HG02623 (cell line): ENCODE data around the gene GPR141.

ENCODE experiments used
- ATAC-seq: cut with Tn5 transposase; IDR thresholded peaks from one replicate; pipeline ENCODE4 v1.9.1; 2021; ENCODE audit warnings: moderate library complexity; ENCODE audit not compliant: unreplicated experiment

The GPR141 gene

GRCh38 chr7:37730501-37730900 is 46.9 kb downstream of the GPR141 start:
- no peak for ATAC-seq

DNA sequence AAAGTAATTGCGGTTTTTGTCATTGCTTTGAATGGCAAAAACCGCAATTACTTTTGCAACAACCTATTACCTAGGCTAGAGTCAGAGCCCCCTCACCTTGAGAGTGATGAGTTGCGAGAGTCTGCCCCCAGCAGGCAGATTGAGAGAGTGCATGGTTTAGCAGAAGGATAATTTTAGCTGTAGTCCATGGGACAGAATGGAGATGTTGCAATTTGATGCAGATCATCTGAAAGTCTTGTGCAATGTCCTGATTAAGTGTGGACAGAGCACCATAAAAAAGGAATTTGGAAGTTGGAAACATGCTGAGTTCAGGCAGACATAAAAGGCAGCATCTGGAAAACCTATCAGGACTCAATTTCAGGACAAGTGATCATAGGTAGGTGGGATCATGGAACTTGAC is 48.7 kb downstream of the GPR141 start:
- no peak for ATAC-seq

DNA sequence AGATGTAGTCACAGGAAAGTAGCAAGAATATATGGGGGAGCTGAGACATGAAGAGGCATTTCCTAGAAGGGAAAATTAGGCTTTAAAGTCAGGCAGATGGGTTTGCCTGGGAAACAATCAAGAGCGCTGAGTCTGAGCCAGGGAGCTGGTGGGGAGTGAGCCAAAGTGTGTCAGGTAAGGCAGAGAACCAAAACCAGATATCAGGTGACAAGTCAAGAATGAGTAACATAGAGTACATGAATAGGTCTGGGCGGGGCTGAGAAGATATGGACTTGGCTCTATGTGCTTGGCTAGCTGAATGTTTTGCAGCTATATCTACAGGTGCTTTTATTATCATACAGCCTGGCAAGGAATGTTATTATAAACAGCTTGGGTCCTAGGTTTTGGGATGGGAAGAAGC is 49.3 kb downstream of the GPR141 start:
- ATAC-seq: no peak

DNA sequence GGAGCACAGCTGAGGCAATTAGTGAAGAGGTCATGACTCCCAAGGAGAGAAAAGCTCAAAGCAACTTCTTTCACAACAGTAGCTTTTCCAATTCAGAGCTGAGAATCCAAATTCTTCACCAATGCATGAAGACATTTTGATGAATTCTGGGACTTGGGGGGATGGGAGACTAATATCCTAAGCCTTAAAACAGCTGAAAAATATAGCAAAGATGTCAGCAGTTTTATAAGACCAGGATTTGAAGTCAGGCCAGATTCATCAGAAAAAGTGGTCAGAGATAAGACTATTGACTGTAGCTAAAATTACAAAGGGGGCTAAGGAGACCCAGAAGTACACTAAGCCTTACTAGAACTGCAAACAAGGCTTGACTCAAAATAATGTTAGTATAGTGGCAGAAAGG is 51.6 kb downstream of the GPR141 start:
- ATAC-seq: no peak

GRCh38 chr7:37738321-37738720 is 54.8 kb downstream of the GPR141 start:
- ATAC-seq: no peak

DNA sequence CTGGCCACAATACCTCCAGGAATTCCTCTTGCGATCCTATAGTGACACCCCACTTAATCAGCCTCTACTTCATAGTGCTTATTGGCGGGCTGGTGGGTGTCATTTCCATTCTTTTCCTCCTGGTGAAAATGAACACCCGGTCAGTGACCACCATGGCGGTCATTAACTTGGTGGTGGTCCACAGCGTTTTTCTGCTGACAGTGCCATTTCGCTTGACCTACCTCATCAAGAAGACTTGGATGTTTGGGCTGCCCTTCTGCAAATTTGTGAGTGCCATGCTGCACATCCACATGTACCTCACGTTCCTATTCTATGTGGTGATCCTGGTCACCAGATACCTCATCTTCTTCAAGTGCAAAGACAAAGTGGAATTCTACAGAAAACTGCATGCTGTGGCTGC is 56.8 kb downstream of the GPR141 start:
- ATAC-seq: no peak

DNA sequence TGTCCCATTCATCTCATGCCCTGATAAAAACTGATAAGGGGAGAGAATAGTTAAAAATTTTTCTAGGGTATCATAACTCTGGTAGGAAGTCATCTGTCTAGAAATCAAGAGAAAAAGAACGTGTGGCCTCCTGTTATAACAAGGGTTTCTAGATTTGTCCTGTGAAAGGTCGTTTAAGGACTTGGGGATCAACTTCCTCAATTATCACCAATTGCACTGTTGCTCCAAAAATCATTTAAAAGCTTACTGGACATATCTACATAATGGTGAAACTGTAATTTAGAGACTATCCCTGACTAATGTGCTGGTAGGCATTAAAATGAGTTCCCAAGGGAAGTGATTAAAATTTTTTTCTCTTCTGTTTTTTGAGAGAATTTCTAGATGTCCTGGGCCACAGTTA is 58.2 kb downstream of the GPR141 start:
- no peak for ATAC-seq

- no peak for ATAC-seq
Observed at GRCh38 chr7:37751096-37751495, 67.5 kb downstream of the GPR141 start.

DNA sequence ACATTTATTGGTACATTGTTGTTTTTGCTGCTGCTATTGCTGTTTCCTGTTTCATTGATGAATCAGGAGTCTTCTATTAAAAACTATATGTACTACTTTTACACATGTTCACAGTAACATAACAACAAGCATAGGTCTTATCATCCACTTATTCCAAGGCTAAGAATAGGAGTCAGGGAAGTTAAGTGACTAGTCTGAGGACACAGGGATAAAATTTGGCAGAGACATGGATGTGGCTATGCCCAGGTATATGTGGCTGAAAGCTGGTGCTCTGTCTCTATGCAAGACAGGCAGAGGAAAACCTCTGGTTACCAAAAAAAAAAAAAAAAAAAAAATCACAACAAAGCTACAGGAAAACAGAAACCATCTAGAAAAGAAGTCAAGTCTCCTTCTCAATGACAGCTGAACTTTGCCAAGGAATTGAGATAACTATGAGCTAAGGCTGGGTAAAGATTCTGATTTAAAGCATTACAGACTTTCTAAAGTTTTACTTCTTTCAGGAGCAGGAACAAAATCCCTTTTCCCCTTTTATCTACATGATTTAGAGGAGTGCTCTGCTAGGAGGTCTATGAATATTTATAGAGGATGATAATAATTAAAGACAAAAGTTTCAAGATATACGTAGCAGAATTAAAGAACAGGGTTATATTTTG is 70.0 kb downstream of the GPR141 start:
- ATAC-seq: no peak

- no peak for ATAC-seq
Observed at GRCh38 chr7:37756797-37757551, 73.4 kb downstream of the GPR141 start.

DNA sequence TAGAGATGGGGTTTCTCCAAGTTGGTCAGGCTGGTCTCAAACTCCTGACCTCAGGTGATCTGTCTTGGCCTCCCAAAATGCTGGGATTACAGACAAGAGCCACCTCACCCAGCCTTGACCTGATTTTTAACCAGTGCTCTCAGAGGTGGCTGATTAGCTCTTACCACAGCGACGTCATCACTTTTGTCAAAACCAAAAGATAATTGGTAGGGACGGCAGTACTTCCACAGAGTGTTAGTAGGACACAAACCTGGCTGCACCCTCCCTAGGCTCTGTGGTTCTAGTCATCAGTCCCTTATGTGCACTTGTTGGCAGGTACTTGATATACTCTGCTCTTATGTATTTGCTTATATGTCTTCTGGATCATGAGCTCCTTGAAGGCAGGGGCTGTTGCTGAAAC is 74.0 kb downstream of the GPR141 start:
- ATAC-seq: no peak

DNA sequence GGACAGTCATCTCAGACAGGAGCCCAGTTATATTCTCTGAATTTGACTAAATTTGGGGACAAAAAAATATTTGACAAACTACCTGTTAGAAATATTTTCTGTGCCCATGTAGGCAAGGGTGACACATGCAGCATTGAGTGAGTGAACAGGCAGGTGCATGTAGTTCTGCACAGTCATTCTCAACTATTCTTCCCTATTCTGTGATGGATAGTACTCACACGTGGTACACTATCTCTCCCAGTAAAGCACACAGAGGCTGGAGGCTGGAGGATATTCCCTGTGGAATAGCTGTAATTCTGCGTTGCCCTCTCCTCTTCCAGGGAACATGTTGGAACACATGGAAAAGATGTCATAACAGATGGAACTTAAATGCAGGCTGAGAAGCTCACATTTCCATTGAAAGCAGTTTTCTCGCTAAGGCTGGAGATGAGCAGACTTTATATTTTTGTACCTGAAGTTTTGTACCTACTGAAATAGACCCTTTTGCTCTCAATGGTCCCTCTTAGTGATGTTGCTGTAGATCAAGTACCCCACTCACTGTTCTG is 75.0 kb downstream of the GPR141 start:
- no peak for ATAC-seq

- no peak for ATAC-seq
Observed at GRCh38 chr7:37759526-37759925, 76.0 kb downstream of the GPR141 start.

DNA sequence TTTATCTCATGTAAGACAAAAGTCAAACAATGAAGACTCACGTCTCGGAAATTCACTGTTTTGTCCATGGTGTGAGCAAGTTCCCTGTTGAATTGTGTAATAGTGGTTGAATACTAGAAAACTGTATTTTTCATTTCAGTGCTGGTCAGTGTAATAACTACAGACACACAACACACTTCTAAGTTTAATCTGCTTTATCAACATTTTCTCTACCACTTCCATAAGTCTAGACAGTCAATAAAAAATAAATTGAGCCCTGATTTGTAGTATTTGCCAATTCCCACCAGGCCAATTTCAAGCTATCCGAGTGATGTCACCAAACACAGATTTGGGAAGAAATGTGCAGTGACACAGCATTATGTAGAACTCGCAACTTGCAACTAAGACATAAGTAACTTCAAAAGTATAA is 81.9 kb downstream of the GPR141 start:
- ATAC-seq: no peak

GRCh38 chr7:37765872-37766525 is 82.4 kb downstream of the GPR141 start:
- peak; percentile 91 for ATAC-seq

GRCh38 chr7:37768611-37769010 is 85.0 kb downstream of the GPR141 start:
- ATAC-seq: no peak

- no peak for ATAC-seq
Observed at GRCh38 chr7:37769291-37769690, 85.7 kb downstream of the GPR141 start.

GRCh38 chr7:37769726-37770125 is 86.2 kb downstream of the GPR141 start:
- ATAC-seq: no peak

GRCh38 chr7:37770838-37771237 is 87.3 kb downstream of the GPR141 start:
- ATAC-seq: no peak

- no peak for ATAC-seq
Observed at GRCh38 chr7:37771342-37771741, 87.8 kb downstream of the GPR141 start.

- ATAC-seq: no peak
Observed at GRCh38 chr7:37771801-37772200, 88.2 kb downstream of the GPR141 start.

DNA sequence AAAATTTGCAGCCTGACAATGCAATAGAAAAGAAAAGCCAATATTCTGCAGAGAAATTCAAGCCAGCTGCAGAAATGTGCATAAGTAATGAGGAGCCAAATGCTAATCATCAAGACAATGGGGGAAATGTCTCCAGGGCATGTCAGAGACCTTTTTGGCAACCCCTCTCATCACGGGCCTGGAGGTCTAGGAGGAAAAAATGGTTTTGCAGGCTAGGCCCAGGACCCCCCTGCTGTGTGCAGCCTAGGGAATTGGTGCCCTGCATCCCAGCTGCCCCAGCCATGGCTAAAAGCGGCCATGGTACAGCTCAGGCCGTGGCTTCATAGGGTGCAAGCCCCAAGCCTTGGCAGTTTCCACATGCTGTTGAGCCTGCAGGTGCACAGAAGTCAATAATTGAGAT is 92.4 kb downstream of the GPR141 start:
- ATAC-seq: no peak
